Measurements from ENCODE around the gene RNF11.

The RNF11 gene

GRCh38 chr1:51224255-51224654 is 11.8 kb upstream of the RNF11 start:
- TF ChIP-seq TAF1 (IDR thresholded peaks at IDR 0.05; ENCODE audit: borderline replicate concordance, insufficient read depth, low read length) (no peak), REST (IDR thresholded peaks at IDR 0.05; ENCODE audit: insufficient read depth in 1 of 2, low read depth in 2 of 2, low read length in 2 of 2) (no peak), POLR2AphosphoS5 (IDR thresholded peaks at IDR 0.05; ENCODE audit: low read depth, low read length) (no peak), SIN3A (IDR thresholded peaks at IDR 0.05; ENCODE audit: borderline replicate concordance, insufficient read depth, low read length) (no peak), FOXP2 (optimal IDR thresholded peaks at IDR 0.05; ENCODE audit: borderline replicate concordance, extremely low read depth, extremely low read length, insufficient read depth) (no peak)

GRCh38 chr1:51230501-51231078 is 5.5 kb upstream of the RNF11 start:
- TF ChIP-seq POLR2AphosphoS5 (IDR thresholded peaks at IDR 0.05; ENCODE audit: low read depth, low read length) (no peak), SIN3A (IDR thresholded peaks at IDR 0.05; ENCODE audit: borderline replicate concordance, insufficient read depth, low read length) (no peak), FOXP2 (optimal IDR thresholded peaks at IDR 0.05; ENCODE audit: borderline replicate concordance, extremely low read depth, extremely low read length, insufficient read depth) (no peak), TAF1 (IDR thresholded peaks at IDR 0.05; ENCODE audit: borderline replicate concordance, insufficient read depth, low read length) (no peak), REST (IDR thresholded peaks at IDR 0.05; ENCODE audit: insufficient read depth in 1 of 2, low read depth in 2 of 2, low read length in 2 of 2) (no peak)

GRCh38 chr1:51231120-51231519 is 5.0 kb upstream of the RNF11 start:
- no peak for TF ChIP-seq SIN3A (IDR thresholded peaks at IDR 0.05; ENCODE audit: borderline replicate concordance, insufficient read depth, low read length)
- TF ChIP-seq REST (IDR thresholded peaks at IDR 0.05; ENCODE audit: insufficient read depth in 1 of 2, low read depth in 2 of 2, low read length in 2 of 2), result no peak
- TF ChIP-seq TAF1 (IDR thresholded peaks at IDR 0.05; ENCODE audit: borderline replicate concordance, insufficient read depth, low read length), result no peak
- TF ChIP-seq POLR2AphosphoS5 (IDR thresholded peaks at IDR 0.05; ENCODE audit: low read depth, low read length), result no peak
- TF ChIP-seq FOXP2 (optimal IDR thresholded peaks at IDR 0.05; ENCODE audit: borderline replicate concordance, extremely low read depth, extremely low read length, insufficient read depth), result no peak

GRCh38 chr1:51231896-51232295 is 4.2 kb upstream of the RNF11 start:
- TF ChIP-seq POLR2AphosphoS5 (IDR thresholded peaks at IDR 0.05; ENCODE audit: low read depth, low read length) (no peak), FOXP2 (optimal IDR thresholded peaks at IDR 0.05; ENCODE audit: borderline replicate concordance, extremely low read depth, extremely low read length, insufficient read depth) (no peak), REST (IDR thresholded peaks at IDR 0.05; ENCODE audit: insufficient read depth in 1 of 2, low read depth in 2 of 2, low read length in 2 of 2) (no peak), TAF1 (IDR thresholded peaks at IDR 0.05; ENCODE audit: borderline replicate concordance, insufficient read depth, low read length) (no peak), SIN3A (IDR thresholded peaks at IDR 0.05; ENCODE audit: borderline replicate concordance, insufficient read depth, low read length) (no peak)

All from PFSK-1 (cell line).